Lower leg skin (tissue), 3 donors: ENCODE data around the gene BTNL3.

Source experiments
- POLR2A ChIP-seq, 2 donors: fragments of 450-650 bp; IDR thresholded peaks; one replicate each; pipeline ENCODE4 v1.6.1; 2016 to 2017; ENCODE audit warnings: antibody characterized with exemption in 2 of 2, mild to moderate bottlenecking in 1 of 2, moderate library complexity in 1 of 2
- TF ChIP-seq, protein P1 (sequence below), 3 donors: fragments of 450-650 bp; IDR thresholded peaks; one replicate each; pipeline ENCODE4 v1.5.1; 2016; ENCODE audit warnings: antibody characterized with exemption in 3 of 3, mild to moderate bottlenecking in 3 of 3, moderate library complexity in 2 of 3

DNA sequence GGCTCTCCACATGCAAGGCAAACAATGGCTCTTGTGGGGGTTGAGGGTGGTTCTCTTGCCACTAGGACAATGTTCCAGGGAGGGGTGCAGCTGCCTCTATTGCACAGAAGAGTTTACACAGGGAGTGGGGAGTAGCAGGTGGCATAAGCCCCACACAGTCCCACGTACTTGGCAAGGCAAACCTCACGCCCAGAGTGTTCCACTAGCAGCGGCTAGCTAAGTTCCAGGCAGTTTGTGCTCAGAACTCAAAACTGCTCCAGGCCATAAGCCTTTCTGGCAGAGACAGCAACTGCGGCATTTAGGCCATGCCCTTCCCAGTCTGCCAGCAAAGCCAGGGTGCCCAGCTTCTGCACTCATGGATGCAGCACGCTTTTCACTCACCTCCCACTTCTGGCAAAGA lies 29.0 kb upstream of the BTNL3 start:
- no peak for TF ChIP-seq POLR2A (IDR thresholded peaks at IDR 0.05)
- TF ChIP-seq, protein P1, sequence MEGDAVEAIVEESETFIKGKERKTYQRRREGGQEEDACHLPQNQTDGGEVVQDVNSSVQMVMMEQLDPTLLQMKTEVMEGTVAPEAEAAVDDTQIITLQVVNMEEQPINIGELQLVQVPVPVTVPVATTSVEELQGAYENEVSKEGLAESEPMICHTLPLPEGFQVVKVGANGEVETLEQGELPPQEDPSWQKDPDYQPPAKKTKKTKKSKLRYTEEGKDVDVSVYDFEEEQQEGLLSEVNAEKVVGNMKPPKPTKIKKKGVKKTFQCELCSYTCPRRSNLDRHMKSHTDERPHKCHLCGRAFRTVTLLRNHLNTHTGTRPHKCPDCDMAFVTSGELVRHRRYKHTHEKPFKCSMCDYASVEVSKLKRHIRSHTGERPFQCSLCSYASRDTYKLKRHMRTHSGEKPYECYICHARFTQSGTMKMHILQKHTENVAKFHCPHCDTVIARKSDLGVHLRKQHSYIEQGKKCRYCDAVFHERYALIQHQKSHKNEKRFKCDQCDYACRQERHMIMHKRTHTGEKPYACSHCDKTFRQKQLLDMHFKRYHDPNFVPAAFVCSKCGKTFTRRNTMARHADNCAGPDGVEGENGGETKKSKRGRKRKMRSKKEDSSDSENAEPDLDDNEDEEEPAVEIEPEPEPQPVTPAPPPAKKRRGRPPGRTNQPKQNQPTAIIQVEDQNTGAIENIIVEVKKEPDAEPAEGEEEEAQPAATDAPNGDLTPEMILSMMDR (IDR thresholded peaks at IDR 0.05) = no peak
